ENCODE results near the gene XPO5.

Gene XPO5

GRCh38 chr6:43494766-43495165 lies 81.1 kb downstream of the XPO5 start:
- DNase-seq: no peak

- no peak for DNase-seq
These were observed 81.5 kb downstream of the XPO5 start for GRCh38 chr6:43494321-43494720.

- no peak for DNase-seq
These were observed 82.0 kb downstream of the XPO5 start for GRCh38 chr6:43493833-43494232.

- DNase-seq: no peak
These were observed 82.6 kb downstream of the XPO5 start for GRCh38 chr6:43493230-43493629.

GRCh38 chr6:43492673-43493072 lies 83.2 kb downstream of the XPO5 start:
- DNase-seq: no peak

- no peak for DNase-seq
These were observed 83.8 kb downstream of the XPO5 start for GRCh38 chr6:43491750-43492661.

- DNase-seq: no peak
These were observed 85.3 kb downstream of the XPO5 start for GRCh38 chr6:43490523-43490939.

GRCh38 chr6:43489277-43490072 lies 86.4 kb downstream of the XPO5 start:
- DNase-seq: no peak

GRCh38 chr6:43488667-43489276 lies 87.1 kb downstream of the XPO5 start:
- DNase-seq: no peak

- no peak for DNase-seq
These were observed 94.1 kb downstream of the XPO5 start for GRCh38 chr6:43481591-43482236.

- DNase-seq: peak; percentile 27
These were observed 94.8 kb downstream of the XPO5 start for GRCh38 chr6:43481075-43481474.

- DNase-seq: no peak
These were observed 97.8 kb downstream of the XPO5 start for GRCh38 chr6:43478008-43478372.

GRCh38 chr6:43477235-43478007 lies 98.4 kb downstream of the XPO5 start, which contains the start of gene TJAP1:
TSS of gene TJAP1 (plus strand) at chr6:43477570. CDS start at chr6:43499002, 21,432 bp downstream.
- peak; percentile 91 for DNase-seq

GRCh38 chr6:43476746-43477145 lies 99.1 kb downstream of the XPO5 start:
- no peak for DNase-seq

- no peak for DNase-seq
These were observed 100.3 kb downstream of the XPO5 start for GRCh38 chr6:43475516-43475915.

GRCh38 chr6:43472515-43472914 lies 103.3 kb downstream of the XPO5 start:
- DNase-seq: no peak

Measured in suppressor macrophage treated with lipopolysaccharide for 4 hours (primary cell).